Eye (tissue), 1 donor: ENCODE results near the gene TATDN3.
A peak's percentile ranks its signal among the peaks of the same experiment; 100 is the strongest.
"Not testable (repeated sequence)": the region's sequence is repeated elsewhere in the genome, so short reads cannot be mapped to it uniquely, and the experiment has no call there.

Experiments used
- DNase-seq: peaks from one replicate; pipeline ENCODE4 v3.0.0-alpha.2; 2015

The TATDN3 gene

DNA sequence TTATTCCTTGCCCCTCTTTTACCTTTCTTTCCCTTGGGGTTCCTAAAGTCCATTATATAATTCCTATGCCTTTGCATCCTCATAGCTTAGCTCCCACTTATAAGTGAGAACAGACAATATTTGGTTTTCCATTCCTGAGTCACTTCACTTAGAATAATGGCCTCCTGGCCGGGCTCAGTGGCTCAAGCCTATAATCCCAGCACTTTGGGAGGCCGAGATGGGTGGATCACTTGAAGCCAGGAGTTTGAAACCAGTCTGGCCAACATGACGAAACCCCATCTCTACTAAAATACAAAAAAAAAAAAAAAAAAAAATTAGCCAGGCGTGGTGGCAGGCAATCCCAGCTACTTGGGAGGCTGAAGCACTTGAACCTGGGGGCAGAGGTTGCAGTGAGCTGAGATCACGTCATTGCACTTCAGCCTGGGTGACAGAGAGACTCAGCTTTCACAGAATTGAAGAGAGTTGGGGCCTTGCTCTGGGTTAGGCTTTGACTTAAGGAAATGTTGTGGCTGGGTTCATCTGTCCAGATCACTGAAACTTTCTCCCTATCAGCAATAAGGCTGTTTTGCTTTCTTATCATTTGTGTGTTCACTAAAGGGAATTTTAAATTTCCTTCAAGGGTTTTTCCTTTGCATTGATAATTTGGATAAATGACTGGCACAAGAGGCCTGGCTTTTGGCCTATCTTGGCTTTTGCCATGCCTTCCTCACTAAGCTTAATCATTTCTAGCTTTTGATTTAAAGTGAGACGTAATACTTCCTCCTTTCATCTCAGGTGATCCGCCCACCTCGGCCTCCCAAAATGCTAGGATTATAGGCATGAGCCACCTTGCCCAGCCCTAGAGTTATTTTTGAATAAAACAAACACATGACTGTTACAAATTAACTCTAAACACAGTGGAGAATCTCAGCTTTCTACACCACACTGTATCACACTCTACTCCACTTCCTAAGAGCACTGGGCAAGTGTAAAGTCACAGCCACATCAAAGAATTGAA is 41.8 kb downstream of the TATDN3 start:
- DNase-seq: not testable (repeated sequence)

DNA sequence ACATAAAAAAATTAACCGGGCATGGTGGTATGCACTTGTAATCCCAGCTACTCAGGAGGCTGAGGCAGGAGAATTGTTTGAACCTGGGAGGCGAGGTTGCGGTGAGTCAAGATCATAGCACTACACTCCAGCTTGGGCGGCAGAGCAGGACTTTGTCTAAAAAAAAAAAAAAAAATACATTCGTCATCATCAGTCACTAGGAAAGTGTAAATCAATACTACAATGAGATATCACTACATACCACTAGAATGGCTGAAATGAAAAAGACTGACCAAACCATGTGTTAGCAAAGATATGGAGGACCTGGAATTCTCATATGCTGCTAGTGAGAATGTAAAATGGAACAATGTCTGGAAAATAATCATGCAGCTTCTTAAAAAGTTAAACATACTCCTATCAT is 46.5 kb downstream of the TATDN3 start:
- no peak for DNase-seq

DNA sequence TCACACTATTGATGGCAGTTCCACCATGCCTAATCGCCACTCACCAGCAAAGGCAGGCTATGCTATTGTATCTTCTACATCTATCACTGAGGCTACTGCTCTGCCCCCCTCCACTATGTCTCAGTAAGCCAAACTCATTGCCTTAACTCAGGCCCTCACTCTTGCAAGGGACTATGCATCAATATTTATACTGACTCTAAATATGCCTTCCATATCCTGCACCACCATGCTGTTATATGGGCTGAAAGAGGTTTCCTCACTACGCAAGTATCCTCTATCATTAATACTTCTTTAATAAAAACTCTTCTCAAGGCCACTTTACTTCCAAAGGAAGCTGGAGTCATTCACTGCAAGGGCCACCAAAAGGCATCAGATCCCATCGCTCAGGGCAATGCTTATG is 52.8 kb downstream of the TATDN3 start:
- DNase-seq: not testable (repeated sequence)

DNA sequence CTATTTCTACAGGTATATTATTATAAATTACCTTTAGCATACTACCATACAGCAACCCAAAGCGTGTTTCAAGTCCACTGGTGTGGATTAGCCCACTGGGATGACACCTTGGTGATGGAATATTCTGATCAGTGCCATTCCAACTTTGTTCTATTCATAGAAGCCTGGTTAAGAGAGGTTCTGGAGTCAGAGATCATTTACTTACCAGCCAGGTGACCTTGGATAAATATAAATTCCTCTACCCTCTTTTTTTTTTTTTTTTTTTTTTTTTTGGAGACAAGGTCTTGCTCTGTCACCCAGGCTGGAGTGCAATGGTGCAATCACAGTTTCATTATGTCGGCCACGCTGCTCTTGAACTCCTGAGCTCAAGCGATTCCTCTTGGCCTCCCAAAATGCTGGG is 55.9 kb downstream of the TATDN3 start, which contains the start of gene SPATA45:
TSS of gene SPATA45 (minus strand) at position 101 of the 400 bp plus-strand sequence. CDS start 11,500 bp downstream, outside the sequence.
- DNase-seq: no peak

DNA sequence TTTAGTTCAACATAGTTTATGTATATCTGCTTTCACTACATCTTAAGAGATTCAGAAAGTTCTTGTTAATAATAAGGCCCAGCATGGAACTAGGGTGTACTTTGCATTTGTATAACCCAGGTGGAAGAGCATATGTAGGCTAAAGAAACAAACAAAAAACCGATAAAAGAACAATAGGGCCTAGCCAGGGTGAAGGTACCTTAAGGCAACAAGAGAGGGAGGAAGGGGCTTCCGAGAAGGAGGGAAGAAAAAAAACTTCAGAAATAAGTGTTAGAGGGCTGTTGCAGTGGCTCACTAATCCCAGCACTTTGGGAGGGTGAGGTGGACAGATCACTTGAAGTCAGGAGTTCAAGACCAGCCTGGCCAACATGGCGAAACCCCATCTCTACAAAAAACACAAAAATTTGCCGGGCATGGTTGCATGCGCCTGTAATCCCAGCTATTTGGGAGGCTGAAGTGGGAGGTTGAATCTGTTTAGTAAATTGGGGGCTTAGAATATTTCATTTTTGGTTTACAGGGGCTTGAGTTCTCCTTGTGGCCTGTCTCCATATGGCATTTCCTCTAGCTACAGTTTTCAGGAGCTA is 60.5 kb downstream of the TATDN3 start:
- no peak for DNase-seq

DNA sequence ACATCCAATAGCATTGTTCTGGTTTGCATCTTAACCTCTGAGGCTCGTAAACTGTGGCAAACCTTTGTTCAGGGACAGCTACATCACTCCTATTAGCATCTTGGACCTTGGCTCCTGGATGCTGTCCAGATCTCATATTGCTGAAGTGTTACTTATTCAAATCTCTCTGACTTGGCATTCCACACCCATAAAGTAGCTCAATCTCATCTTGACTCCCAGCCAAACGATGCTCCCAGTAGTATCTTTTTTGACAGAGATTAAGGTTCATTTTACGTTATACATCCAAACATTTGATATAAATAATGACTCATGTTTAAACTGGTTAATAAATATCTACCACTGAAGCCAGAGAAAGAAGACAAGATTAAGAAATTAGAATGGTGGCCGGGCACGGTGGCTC is 62.0 kb downstream of the TATDN3 start:
- no peak for DNase-seq

DNA sequence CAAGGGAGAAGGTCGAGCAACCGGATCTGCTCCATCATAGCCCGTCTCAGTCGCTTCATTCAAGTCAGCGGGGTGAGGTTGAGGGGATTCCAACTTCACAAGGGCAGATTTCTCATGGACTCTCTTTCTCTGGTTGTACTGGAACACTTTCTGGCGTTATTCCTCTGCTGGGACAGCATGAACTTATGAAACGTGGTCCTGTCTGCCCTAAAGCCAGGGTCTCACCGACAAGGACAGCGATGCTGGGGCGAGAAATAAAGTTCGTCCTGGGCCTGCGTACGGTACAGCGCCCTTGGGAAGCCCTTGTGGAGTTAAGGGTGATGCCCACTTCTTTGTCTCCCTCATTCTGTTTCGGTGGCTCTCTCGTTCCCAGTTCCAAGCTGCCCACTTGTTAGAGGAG is 65.1 kb downstream of the TATDN3 start:
- no peak for DNase-seq

DNA sequence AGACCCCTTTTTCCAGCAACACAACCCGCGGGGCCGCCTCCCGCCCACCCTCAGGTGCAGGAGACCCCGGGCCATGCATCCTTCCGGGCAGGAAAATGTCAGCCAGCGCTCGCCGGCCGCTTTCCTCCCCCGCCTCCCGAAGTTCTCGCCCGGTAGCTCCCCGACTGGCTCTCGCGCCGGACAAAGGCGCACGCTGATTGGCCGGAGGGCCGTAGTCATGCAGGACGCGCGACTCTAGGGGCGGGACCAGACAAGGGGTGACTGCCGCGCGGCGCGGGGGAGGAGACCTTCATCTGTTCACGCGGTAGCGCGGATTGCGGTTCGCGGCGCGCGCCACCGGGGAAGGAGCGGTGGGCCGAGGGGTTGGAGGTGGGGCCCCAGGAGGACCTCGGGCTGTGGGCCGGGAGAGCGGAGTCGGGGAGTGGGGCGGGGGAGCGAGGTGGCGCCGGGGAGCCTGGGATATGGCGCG is 66.3 kb downstream of the TATDN3 start, which contains the start of gene FLVCR1:
TSS of gene FLVCR1 (plus strand) at position 284 of the 469 bp plus-strand sequence. CDS start at position 462, 178 bp downstream.
- peak; percentile 98 for DNase-seq

DNA sequence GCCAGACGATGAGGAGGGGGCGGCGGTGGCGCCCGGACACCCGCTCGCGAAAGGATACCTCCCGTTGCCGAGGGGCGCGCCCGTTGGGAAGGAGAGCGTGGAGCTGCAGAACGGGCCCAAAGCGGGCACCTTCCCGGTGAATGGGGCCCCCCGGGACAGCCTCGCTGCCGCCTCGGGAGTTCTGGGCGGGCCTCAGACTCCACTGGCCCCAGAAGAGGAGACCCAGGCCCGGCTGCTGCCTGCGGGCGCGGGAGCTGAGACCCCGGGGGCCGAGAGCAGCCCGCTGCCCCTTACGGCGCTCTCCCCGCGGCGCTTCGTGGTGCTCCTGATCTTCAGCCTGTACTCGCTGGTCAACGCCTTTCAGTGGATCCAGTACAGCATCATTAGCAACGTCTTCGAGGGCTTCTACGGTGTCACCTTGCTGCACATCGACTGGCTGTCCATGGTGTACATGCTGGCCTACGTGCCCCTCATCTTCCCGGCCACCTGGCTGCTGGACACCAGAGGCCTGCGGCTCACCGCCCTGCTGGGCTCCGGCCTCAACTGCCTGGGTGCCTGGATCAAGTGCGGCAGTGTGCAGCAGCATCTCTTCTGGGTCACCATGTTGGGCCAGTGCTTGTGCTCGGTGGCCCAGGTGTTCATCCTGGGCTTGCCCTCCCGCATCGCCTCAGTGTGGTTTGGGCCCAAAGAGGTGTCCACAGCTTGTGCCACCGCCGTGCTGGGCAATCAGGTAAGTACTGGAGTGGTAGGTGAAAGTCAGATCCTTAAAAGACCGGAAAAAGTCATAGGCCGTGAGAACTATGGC is 67.0 kb downstream of the TATDN3 start:
- DNase-seq: no peak

DNA sequence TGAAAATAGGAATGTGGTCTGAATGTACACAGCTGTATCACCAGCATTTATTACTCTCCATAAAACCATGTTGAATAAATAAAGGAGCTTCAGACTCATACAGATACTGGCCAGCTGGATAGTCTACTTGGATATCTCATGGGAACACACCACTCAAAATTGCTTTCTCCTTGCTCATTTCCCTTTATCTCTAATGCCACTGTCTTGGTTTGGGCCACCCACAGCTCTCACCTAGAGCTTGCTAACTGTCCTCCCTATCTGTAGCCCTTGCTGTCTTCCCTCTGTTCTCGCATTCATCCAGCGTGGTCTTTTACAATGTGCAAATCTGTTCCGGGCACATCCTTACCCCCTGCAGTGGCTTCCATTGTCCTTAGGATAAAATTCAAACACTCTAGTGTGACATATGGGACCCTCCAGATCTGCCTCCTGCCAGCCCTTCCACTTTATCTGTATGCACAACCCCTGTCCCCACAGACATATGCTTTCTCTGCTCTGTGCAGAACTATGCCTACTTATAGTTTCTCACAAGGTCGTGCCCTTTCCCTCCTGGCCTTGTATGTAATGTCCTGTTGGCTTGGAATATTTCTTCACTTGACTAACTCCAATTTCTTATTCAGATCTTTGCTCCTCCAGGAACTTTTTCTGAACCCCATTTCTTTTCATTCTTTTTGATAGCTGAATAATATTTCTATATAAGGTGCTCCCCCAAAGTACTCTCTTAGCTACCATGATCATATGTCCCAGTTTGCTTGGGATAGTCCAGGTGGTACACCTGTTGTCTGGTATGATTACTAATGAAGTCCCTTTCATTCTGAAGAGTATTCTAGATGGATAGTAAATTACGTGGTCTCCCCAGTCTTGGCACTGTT is 69.3 kb downstream of the TATDN3 start:
- DNase-seq: peak; percentile 40

DNA sequence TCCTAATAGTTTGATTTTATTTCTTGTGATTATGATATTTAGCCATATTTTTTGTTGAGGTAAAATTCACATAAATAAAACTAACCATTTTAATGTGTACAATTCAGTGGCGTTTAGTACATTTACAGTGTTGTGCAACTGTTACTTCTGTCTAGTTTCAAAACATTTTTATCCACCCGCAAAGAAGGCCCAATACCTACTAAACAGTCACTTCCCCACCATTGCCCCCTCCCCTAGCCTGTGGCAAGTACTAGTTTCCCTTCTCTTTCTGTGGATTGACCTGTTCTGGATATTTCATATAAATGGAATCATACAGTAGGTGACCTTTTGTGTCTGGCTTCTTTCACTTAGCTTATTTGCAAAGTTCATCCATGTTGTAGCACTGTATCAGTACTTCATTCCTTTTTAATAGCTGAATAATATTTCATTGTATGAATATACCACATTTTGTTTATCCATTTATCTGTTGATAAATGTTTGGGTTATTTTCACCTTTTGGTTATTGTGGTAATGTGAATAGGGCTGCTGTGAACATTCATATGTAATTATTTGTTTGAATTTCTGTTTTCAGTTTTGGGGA is 70.5 kb downstream of the TATDN3 start:
- no peak for DNase-seq

DNA sequence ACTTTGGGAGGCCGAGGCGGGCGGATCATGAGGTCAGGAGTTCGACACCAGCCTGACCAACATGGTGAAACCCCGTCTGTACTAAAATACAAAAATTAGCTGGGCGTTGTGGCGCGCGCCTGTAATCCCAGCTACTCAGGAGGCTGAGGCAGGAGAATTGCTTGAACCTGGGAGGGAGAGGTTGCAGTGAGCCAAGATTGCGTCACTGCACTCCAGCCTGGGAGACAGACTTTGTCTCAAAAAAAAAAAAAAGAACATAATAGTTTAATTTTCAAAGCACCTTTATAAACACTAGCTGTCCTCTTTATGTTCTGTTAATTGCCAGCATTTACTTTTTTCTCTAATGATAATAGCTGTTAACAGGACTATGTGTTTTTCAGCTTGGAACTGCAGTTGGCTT is 71.7 kb downstream of the TATDN3 start:
- DNase-seq: not testable (repeated sequence)

DNA sequence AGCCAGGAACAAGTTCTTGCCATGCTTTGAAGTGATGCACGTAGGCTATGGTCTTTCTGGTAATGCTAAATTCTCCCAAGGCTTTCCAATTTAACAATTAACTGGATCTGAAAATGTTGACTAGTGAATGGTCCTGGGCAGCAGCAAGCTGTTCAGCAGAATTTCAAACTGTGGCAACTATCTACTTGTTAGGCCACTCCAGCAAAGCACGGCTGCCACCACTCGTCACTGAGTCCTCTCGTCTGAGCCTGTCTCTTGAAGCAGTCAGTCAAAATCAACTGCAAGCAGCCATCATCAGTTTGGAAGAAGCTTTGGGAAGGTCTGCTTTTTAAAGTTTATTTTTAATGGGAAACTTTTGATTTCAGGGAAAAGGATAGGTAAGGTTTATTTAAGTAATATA is 72.5 kb downstream of the TATDN3 start:
- DNase-seq: no peak
